CD14-positive monocyte (primary cell): ENCODE results near the gene MAST4. TPM values are rescaled to one million over a fixed set of nuclear protein-coding genes. Genes with fewer than 3 reads are reported as not detected.

Experiments
- DNase-seq, 3 donors: peaks; one replicate each; pipeline ENCODE4 v3.0.0-alpha.2; 2011 to 2022
- H2AFZ ChIP-seq: 2 replicates; pipeline ENCODE4 v1.6.0; 2012; ENCODE audit warnings: mild to moderate bottlenecking, low read depth, low read length, inconsistent platforms; ENCODE audit not compliant: insufficient read depth, poor library complexity, severe bottlenecking
- H3K27ac ChIP-seq, 2 donors: 1 replicate in 1 of 2; 2 replicates in 1 of 2; pipeline ENCODE4 v1.5.1; 2012 to 2013; ENCODE audit warnings: low read length in 2 of 2, control low read depth in 1 of 2, inconsistent platforms in 1 of 2, low read depth in 1 of 2, mild to moderate bottlenecking in 1 of 2
- H3K27me3 ChIP-seq, 2 donors: one replicate each; pipeline versions ENCODE4 v1.6.0 to v1.6.1; 2011 to 2013; ENCODE audit warnings: low read length in 2 of 2; ENCODE audit not compliant: control insufficient read depth in 2 of 2, insufficient read depth in 2 of 2
- H3K36me3 ChIP-seq, 2 donors: replicated peaks in 1 of 2; 1 replicate in 1 of 2; 2 replicates in 1 of 2; pipeline versions ENCODE4 v1.5.1 to v1.6.1; 2012 to 2013; ENCODE audit warnings: low read length in 2 of 2, control low read depth in 1 of 2, inconsistent platforms in 1 of 2, mild to moderate bottlenecking in 1 of 2; ENCODE audit not compliant: insufficient read depth in 2 of 2, control insufficient read depth in 1 of 2
- H3K4me1 ChIP-seq, 2 donors: 1 replicate in 1 of 2; 2 replicates in 1 of 2; pipeline versions ENCODE4 v1.5.1 to v1.6.1; 2012 to 2013; ENCODE audit warnings: low read length in 2 of 2, control low read depth in 1 of 2, inconsistent platforms in 1 of 2, mild to moderate bottlenecking in 1 of 2, moderate library complexity in 1 of 2; ENCODE audit not compliant: insufficient read depth in 2 of 2, control insufficient read depth in 1 of 2
- H3K4me2 ChIP-seq: replicated peaks from 2 replicates; pipeline ENCODE3; 2012; ENCODE audit warnings: low read length, moderate library complexity, mild to moderate bottlenecking; ENCODE audit not compliant: poor library complexity, severe bottlenecking; ENCODE audit errors: extremely low read depth
- H3K4me3 ChIP-seq, 3 experiments: fragments of 200-600 bp in 1 of 3; sonication (generic) in 1 of 3; replicated peaks in 1 of 3; 1 replicate in 2 of 3; 2 replicates in 1 of 3; pipeline ENCODE4 v1.5.1; 2011 to 2013; ENCODE audit warnings: low read length in 3 of 3, mild to moderate bottlenecking in 3 of 3, control low read depth in 2 of 3, low read depth in 2 of 3, inconsistent platforms in 1 of 3, moderate library complexity in 1 of 3
- H3K79me2 ChIP-seq: 2 replicates; pipeline ENCODE4 v1.6.0; 2012; ENCODE audit warnings: mild to moderate bottlenecking, control low read depth, inconsistent platforms, low read length, moderate library complexity; ENCODE audit not compliant: insufficient read depth
- H3K9ac ChIP-seq: 2 replicates; pipeline ENCODE4 v1.6.0; 2017; ENCODE audit warnings: low read length, mild to moderate bottlenecking; ENCODE audit not compliant: insufficient read depth, poor library complexity, severe bottlenecking
- H3K9me3 ChIP-seq, 2 donors: replicated peaks in 1 of 2; 1 replicate in 1 of 2; 2 replicates in 1 of 2; pipeline versions ENCODE4 v1.5.1 to v1.6.1; 2012 to 2013; ENCODE audit warnings: low read length in 2 of 2, control low read depth in 1 of 2; ENCODE audit not compliant: control insufficient read depth in 1 of 2, insufficient read depth in 1 of 2
- H4K20me1 ChIP-seq: 2 replicates; pipeline ENCODE4 v1.6.0; 2012; ENCODE audit warnings: mild to moderate bottlenecking, low read length, control low read depth, moderate library complexity; ENCODE audit not compliant: insufficient read depth
- H3K27ac Mint-ChIP-seq, 7 donors: one replicate each; pipeline ENCODE4 v1.8.0; 2020; ENCODE audit warnings: mild to moderate bottlenecking in 7 of 7, mixed read lengths in 7 of 7, moderate library complexity in 6 of 7, inconsistent platforms in 2 of 7
- H3K27me3 Mint-ChIP-seq, 3 donors: one replicate each; pipeline ENCODE4 v1.8.0; 2021 to 2022; ENCODE audit warnings: low read depth in 3 of 3, mild to moderate bottlenecking in 3 of 3, mixed read lengths in 3 of 3, moderate library complexity in 3 of 3, inconsistent platforms in 1 of 3
- H3K36me3 Mint-ChIP-seq, 2 donors: one replicate each; pipeline ENCODE4 v1.8.0; 2020; ENCODE audit warnings: mixed read lengths in 2 of 2, inconsistent platforms in 1 of 2, mild to moderate bottlenecking in 1 of 2
- H3K4me1 Mint-ChIP-seq: one replicate; pipeline ENCODE4 v1.8.0; 2020; ENCODE audit warnings: mild to moderate bottlenecking, mixed read lengths
- H3K4me3 Mint-ChIP-seq, 2 donors: one replicate each; pipeline ENCODE4 v1.8.0; 2020; ENCODE audit warnings: mild to moderate bottlenecking in 2 of 2, mixed read lengths in 2 of 2, moderate library complexity in 1 of 2
- H3K9me3 Mint-ChIP-seq, 7 donors: one replicate each; pipeline ENCODE4 v1.8.0; 2020 to 2022; ENCODE audit warnings: mixed read lengths in 7 of 7, mild to moderate bottlenecking in 6 of 7, moderate library complexity in 6 of 7, inconsistent platforms in 2 of 7
- CTCF ChIP-seq: fragments of 200-600 bp; IDR thresholded peaks from one replicate; pipeline ENCODE4 v1.8.0; 2022; ENCODE audit warnings: antibody characterized with exemption, mild to moderate bottlenecking
- WGBS: methylation state at CpG from one replicate; pipeline ENCODE4 v1.1.5; 2013; ENCODE audit warnings: missing lambda C conversion rate; ENCODE audit not compliant: insufficient coverage; 5-methylcytosine and 5-hydroxymethylcytosine counted together
- intact Hi-C, 2 donors: fragments of 100-400 bp; cut with micrococcal nuclease; formaldehyde crosslinking; loops; one replicate each; pipeline versions ENCODE4 v1.15.0 to v1.15.1; 2023
- polyA plus RNA-seq, 3 donors: library from polyadenylated mRNA; depleted of rRNA in 1 of 3; unstranded in 2 of 3; stranded (reverse) in 1 of 3; fragments of 300-500 nt in 2 of 3; fragments of >200 nt in 1 of 3; fragmentation: Illumina TruSeq in 2 of 3; gene quantifications; 1 replicate in 2 of 3; 2 replicates in 1 of 3; pipeline ENCODE4 v1.2.3, GENCODE V29; 2012 to 2021

The MAST4 gene
- polyA plus RNA-seq, 3 donors: 0.03 to 0.24 TPM; not detected in 1

- no peaks in the 10 kb centered on the region for H3K36me3 ChIP-seq
- Mint-ChIP-seq H3K9me3 (peaks cover 0 to 4% (median 0%) of the 10 kb centered on the region in 7 donors), H3K4me1 (no peaks in the 10 kb centered on the region), H3K27ac (no peak overlapping the region), H3K27me3 (peaks cover 0 to 4% (median 3%) of the 10 kb centered on the region in 3 donors), H3K36me3 (no peaks in the 10 kb centered on the region), H3K4me3 (no peak overlapping the region)
- H2AFZ ChIP-seq: no peak overlapping the region
- no peak for DNase-seq
- H3K9ac ChIP-seq: no peak overlapping the region
- 40% methylated on average over 1 of the region's 2 CpGs for WGBS
- no peaks in the 10 kb centered on the region for H4K20me1 ChIP-seq
- no peaks in the 10 kb centered on the region for H3K79me2 ChIP-seq
- no peak overlapping the region for H3K27ac ChIP-seq
- no peaks in the 10 kb centered on the region for H3K9me3 ChIP-seq
- H3K27me3 ChIP-seq: no peaks in the 10 kb centered on the region
- H3K4me3 ChIP-seq: no peak overlapping the region
- H3K4me2 ChIP-seq: no peak overlapping the region
- intact Hi-C loops: no loop called here
- no peak for TF ChIP-seq CTCF
- H3K4me1 ChIP-seq: no peaks in the 10 kb centered on the region
Measured at GRCh38 chr5:66969963-66970362, 373.8 kb downstream of the MAST4 start.

GRCh38 chr5:66972004-66972403 lies 375.8 kb downstream of the MAST4 start:
- Mint-ChIP-seq H3K27ac (no peak overlapping the region), H3K36me3 (no peaks in the 10 kb centered on the region), H3K4me3 (no peak overlapping the region), H3K27me3 (peaks cover 0 to 4% (median 3%) of the 10 kb centered on the region in 3 donors), H3K4me1 (no peaks in the 10 kb centered on the region), H3K9me3 (peaks cover 0 to 3% (median 0%) of the 10 kb centered on the region in 7 donors)
- no peaks in the 10 kb centered on the region for H3K36me3 ChIP-seq
- H3K27me3 ChIP-seq: no peaks in the 10 kb centered on the region
- H3K9me3 ChIP-seq: no peaks in the 10 kb centered on the region
- H3K79me2 ChIP-seq: no peaks in the 10 kb centered on the region
- no peak overlapping the region for H3K27ac ChIP-seq
- no peak overlapping the region for H3K4me3 ChIP-seq
- H4K20me1 ChIP-seq: no peaks in the 10 kb centered on the region
- H3K9ac ChIP-seq: no peak overlapping the region
- TF ChIP-seq CTCF: no peak
- intact Hi-C loops: no loop called here
- no peak overlapping the region for H3K4me2 ChIP-seq
- H2AFZ ChIP-seq: no peak overlapping the region
- WGBS: no CpG with 5 or more reads among the region's 2 CpGs
- DNase-seq: no peak
- no peaks in the 10 kb centered on the region for H3K4me1 ChIP-seq
